ENCODE results near the gene TP53TG5.

TP53TG5 gene

DNA sequence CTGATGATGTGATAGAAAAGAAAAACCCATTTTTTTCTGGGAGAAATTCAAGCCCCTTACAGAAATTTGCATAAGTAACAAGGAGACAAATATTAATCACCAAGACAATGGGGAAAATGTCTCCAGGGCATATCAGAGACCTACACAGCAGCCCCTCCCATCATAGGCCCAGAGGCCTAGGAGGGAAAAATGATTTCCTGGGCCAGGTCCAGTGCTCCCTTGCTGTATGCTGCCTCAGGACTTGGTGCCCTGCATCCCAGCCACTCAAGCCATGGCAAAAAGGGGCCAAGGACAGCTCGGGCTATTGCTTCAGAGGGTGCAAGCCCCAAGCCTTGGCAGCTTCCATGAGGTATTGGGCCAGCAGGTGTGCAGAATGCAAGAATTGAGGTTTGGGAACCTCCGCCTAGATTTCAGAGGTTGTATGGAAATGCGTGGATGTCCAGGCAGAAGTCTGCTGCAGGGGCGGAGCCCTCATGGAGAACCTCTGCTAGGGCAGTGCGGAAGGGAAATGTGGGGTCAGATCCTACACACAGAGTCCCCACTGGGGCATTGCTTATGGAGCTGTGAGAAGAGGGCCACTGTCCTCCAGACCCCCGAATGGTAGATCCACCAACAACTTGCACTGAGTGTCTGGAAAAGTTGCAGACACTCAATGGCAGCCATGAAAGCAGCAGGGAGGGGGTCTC is 22.4 kb upstream of the TP53TG5 start:
- Histone ChIP-seq H3K4me3 (ENCODE audit: low read length) (no peak overlapping the region), H3K56ac (ENCODE audit: low read length) (no peak overlapping the region), H2BK15ac (replicated peaks; ENCODE audit: low read depth) (no peak overlapping the region), H3K79me1 (ENCODE audit: low read length) (no peaks in the 10 kb centered on the region), H3K4ac (ENCODE audit: low read depth, low read length) (no peak overlapping the region), H3K4me2 (ENCODE audit: low read length) (no peak overlapping the region), H3K36me3 (ENCODE audit: control insufficient read depth, insufficient read depth, low read length) (no peaks in the 10 kb centered on the region), H3K79me2 (ENCODE audit: control insufficient read depth, insufficient read depth, low read length) (no peaks in the 10 kb centered on the region), H2BK120ac (ENCODE audit: low read depth, low read length) (no peak overlapping the region), H3K27me3 (ENCODE audit: insufficient read depth, low read length, poor library complexity) (peaks cover 2% of the 10 kb centered on the region), H3K23ac (ENCODE audit: low read length) (no peak overlapping the region), H3K4me1 (ENCODE audit: control insufficient read depth, low read depth, low read length) (no peaks in the 10 kb centered on the region), H2AK5ac (ENCODE audit: low read length) (no peak overlapping the region), H3K27ac (ENCODE audit: low read depth, low read length) (no peak overlapping the region), H4K8ac (ENCODE audit: low read depth, low read length) (no peak overlapping the region), H3K9ac (ENCODE audit: low read length) (no peak overlapping the region), H2BK5ac (ENCODE audit: low read length) (no peak overlapping the region), H3K18ac (ENCODE audit: low read length) (no peak overlapping the region), H4K5ac (ENCODE audit: low read length) (no peak overlapping the region)
- WGBS (ENCODE audit: extremely low coverage, insufficient coverage, low lambda C conversion rate), result no CpG with 5 or more reads among the region's 6 CpGs
- no peak for DNase-seq

DNA sequence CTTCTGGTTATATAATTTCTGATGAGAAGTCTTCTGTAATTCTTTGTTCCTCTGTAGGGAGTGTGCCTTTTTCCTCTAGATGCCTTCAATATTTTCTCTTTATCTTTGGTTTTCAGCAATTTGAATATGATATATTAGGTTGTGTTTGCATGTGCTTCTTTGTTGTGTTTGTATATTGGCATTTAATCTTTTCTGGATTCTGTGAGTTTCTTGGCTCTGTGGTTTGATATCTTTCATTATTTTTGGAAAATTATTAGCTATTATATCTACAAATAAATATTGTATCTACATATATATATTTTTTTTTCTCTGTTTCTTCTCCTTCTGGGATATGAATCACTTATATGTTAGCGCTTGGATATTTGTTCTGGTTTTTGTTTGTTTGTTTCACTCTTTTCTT is 20.9 kb upstream of the TP53TG5 start:
- Histone ChIP-seq H2BK120ac (ENCODE audit: low read depth, low read length) (no peak overlapping the region), H3K18ac (ENCODE audit: low read length) (no peak overlapping the region), H2BK15ac (replicated peaks; ENCODE audit: low read depth) (no peak overlapping the region), H2AK5ac (ENCODE audit: low read length) (no peak overlapping the region), H3K4ac (ENCODE audit: low read depth, low read length) (no peak overlapping the region), H2BK5ac (ENCODE audit: low read length) (no peak overlapping the region), H3K4me2 (ENCODE audit: low read length) (no peak overlapping the region), H3K9ac (ENCODE audit: low read length) (no peak overlapping the region), H3K27me3 (ENCODE audit: insufficient read depth, low read length, poor library complexity) (no peaks in the 10 kb centered on the region), H3K36me3 (ENCODE audit: control insufficient read depth, insufficient read depth, low read length) (no peaks in the 10 kb centered on the region), H3K23ac (ENCODE audit: low read length) (no peak overlapping the region), H3K4me3 (ENCODE audit: low read length) (no peak overlapping the region), H3K56ac (ENCODE audit: low read length) (no peak overlapping the region), H3K79me1 (ENCODE audit: low read length) (no peaks in the 10 kb centered on the region), H4K8ac (ENCODE audit: low read depth, low read length) (no peak overlapping the region), H3K4me1 (ENCODE audit: control insufficient read depth, low read depth, low read length) (no peaks in the 10 kb centered on the region), H3K79me2 (ENCODE audit: control insufficient read depth, insufficient read depth, low read length) (no peaks in the 10 kb centered on the region), H3K27ac (ENCODE audit: low read depth, low read length) (no peak overlapping the region), H4K5ac (ENCODE audit: low read length) (no peak overlapping the region)
- no CpG with 5 or more reads among the region's 1 CpG for WGBS (ENCODE audit: extremely low coverage, insufficient coverage, low lambda C conversion rate)
- DNase-seq, result no peak

DNA sequence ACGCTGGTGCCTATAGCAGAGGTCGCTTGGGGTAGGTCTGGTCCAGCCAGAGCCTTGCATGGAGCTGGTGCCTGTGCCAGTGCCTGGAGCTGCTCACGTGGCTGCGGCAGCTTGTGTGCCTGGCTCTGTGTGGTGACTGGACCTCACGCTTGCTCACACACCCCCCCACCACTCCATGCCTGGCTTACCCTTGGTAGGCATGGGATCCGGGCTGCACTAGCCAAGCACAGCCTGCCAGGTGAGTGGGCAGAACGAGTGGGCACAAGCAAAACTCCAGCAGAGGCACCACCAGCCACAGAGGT is 16.9 kb upstream of the TP53TG5 start:
- H3K27me3 ChIP-seq (ENCODE audit: insufficient read depth, low read length, poor library complexity), result no peaks in the 10 kb centered on the region
- no peak overlapping the region for H4K8ac ChIP-seq (ENCODE audit: low read depth, low read length)
- H3K9ac ChIP-seq (ENCODE audit: low read length), result no peak overlapping the region
- no peaks in the 10 kb centered on the region for H3K79me2 ChIP-seq (ENCODE audit: control insufficient read depth, insufficient read depth, low read length)
- no peak overlapping the region for H3K23ac ChIP-seq (ENCODE audit: low read length)
- no peak overlapping the region for H3K4ac ChIP-seq (ENCODE audit: low read depth, low read length)
- H3K4me2 ChIP-seq (ENCODE audit: low read length), result no peak overlapping the region
- no peak overlapping the region for H4K5ac ChIP-seq (ENCODE audit: low read length)
- no CpG with 5 or more reads among the region's 7 CpGs for WGBS (ENCODE audit: extremely low coverage, insufficient coverage, low lambda C conversion rate)
- DNase-seq, result no peak
- no peak overlapping the region for H3K27ac ChIP-seq (ENCODE audit: low read depth, low read length)
- H2BK5ac ChIP-seq (ENCODE audit: low read length), result no peak overlapping the region
- H3K4me1 ChIP-seq (ENCODE audit: control insufficient read depth, low read depth, low read length), result no peaks in the 10 kb centered on the region
- H3K56ac ChIP-seq (ENCODE audit: low read length), result no peak overlapping the region
- H3K79me1 ChIP-seq (ENCODE audit: low read length), result no peaks in the 10 kb centered on the region
- H3K18ac ChIP-seq (ENCODE audit: low read length), result no peak overlapping the region
- no peak overlapping the region for H2BK15ac ChIP-seq (replicated peaks; ENCODE audit: low read depth)
- no peaks in the 10 kb centered on the region for H3K36me3 ChIP-seq (ENCODE audit: control insufficient read depth, insufficient read depth, low read length)
- H2BK120ac ChIP-seq (ENCODE audit: low read depth, low read length), result no peak overlapping the region
- no peak overlapping the region for H3K4me3 ChIP-seq (ENCODE audit: low read length)
- no peak overlapping the region for H2AK5ac ChIP-seq (ENCODE audit: low read length)

DNA sequence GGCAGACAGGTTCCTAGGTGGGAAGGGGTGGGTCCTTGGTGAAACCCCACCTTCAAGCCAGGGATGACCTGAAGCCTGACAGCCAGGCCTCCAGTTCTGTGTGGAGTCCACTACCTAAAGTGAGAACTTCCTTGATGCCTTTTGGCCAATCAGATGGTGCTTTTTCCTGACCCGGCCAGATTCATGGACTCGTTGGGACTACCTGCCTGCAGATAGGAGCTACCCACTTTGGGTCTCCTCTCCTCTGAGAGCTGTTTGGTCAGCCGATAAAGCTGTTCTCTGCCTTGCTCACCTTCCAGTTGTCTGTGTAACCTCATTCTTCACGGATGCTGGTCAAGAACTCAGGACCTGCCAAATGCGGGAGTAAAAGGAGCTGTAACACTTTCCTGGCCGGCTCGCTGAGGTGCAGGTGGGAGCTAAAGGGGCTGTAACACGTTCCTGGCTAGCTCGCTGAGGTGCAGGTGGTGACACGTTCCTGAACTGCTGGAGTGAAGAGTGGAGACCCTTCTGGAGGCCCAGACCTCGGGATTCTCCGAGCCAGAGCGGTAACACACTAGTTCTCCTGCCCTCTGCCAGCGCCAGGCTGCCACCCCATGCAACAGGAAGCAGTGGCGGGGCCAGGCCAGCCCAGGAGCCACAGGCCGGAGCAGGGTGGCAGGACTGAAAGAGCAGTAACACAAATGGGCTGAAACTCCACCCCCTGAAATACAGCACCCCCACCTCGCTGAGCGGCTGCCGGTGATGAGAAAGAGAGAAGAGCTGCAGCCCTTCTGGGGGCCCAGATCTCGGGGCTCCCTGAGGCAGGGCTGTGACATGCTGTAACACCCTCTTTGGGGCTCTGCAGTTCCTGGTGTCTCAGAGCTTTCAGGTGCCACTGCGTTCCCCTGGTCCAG is 16.3 kb upstream of the TP53TG5 start:
- Histone ChIP-seq H4K5ac (ENCODE audit: low read length) (no peak overlapping the region), H3K27me3 (ENCODE audit: insufficient read depth, low read length, poor library complexity) (no peaks in the 10 kb centered on the region), H3K56ac (ENCODE audit: low read length) (no peak overlapping the region), H3K4me1 (ENCODE audit: control insufficient read depth, low read depth, low read length) (no peaks in the 10 kb centered on the region), H3K23ac (ENCODE audit: low read length) (no peak overlapping the region), H3K79me1 (ENCODE audit: low read length) (no peaks in the 10 kb centered on the region), H3K27ac (ENCODE audit: low read depth, low read length) (no peak overlapping the region), H3K4ac (ENCODE audit: low read depth, low read length) (no peak overlapping the region), H2BK15ac (replicated peaks; ENCODE audit: low read depth) (no peak overlapping the region), H3K4me2 (ENCODE audit: low read length) (no peak overlapping the region), H3K18ac (ENCODE audit: low read length) (no peak overlapping the region), H3K79me2 (ENCODE audit: control insufficient read depth, insufficient read depth, low read length) (no peaks in the 10 kb centered on the region), H4K8ac (ENCODE audit: low read depth, low read length) (no peak overlapping the region), H2BK120ac (ENCODE audit: low read depth, low read length) (no peak overlapping the region), H2AK5ac (ENCODE audit: low read length) (no peak overlapping the region), H2BK5ac (ENCODE audit: low read length) (no peak overlapping the region), H3K36me3 (ENCODE audit: control insufficient read depth, insufficient read depth, low read length) (no peaks in the 10 kb centered on the region), H3K9ac (ENCODE audit: low read length) (no peak overlapping the region), H3K4me3 (ENCODE audit: low read length) (no peak overlapping the region)
- no peak for DNase-seq
- WGBS (ENCODE audit: extremely low coverage, insufficient coverage, low lambda C conversion rate), result no CpG with 5 or more reads among the region's 21 CpGs

DNA sequence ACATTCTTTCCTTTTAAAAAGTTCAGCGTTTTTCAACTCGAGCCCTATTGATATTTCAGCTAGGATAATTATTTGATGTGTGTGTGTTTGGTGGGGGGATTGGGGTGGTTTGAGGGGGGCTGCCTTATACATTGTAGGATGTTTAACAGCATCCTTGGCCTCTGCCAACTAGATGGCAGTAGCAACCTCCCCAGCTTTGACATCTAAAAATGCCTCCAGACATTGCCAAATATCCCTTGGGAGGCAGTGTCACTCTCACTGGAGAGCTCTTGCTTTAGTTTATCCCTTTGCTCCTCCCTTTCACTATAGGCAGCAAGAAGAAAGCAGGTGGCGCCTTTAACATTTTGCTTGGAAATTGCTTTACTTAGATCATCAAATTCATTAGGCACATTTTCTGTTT is 14.6 kb upstream of the TP53TG5 start:
- WGBS (ENCODE audit: extremely low coverage, insufficient coverage, low lambda C conversion rate), result no CpG with 5 or more reads among the region's 3 CpGs

More for the DNA sequence above, 14.6 kb upstream of the TP53TG5 start:
- Histone ChIP-seq H3K27me3 (ENCODE audit: insufficient read depth, low read length, poor library complexity) (no peaks in the 10 kb centered on the region), H3K27ac (ENCODE audit: low read depth, low read length) (no peak overlapping the region), H3K36me3 (ENCODE audit: control insufficient read depth, insufficient read depth, low read length) (no peaks in the 10 kb centered on the region), H3K4me1 (ENCODE audit: control insufficient read depth, low read depth, low read length) (no peaks in the 10 kb centered on the region), H3K79me2 (ENCODE audit: control insufficient read depth, insufficient read depth, low read length) (no peaks in the 10 kb centered on the region), H3K18ac (ENCODE audit: low read length) (no peak overlapping the region), H2AK5ac (ENCODE audit: low read length) (no peak overlapping the region), H2BK120ac (ENCODE audit: low read depth, low read length) (no peak overlapping the region), H3K23ac (ENCODE audit: low read length) (no peak overlapping the region), H3K79me1 (ENCODE audit: low read length) (no peaks in the 10 kb centered on the region), H3K4me3 (ENCODE audit: low read length) (no peak overlapping the region), H4K5ac (ENCODE audit: low read length) (no peak overlapping the region), H3K4me2 (ENCODE audit: low read length) (no peak overlapping the region), H3K9ac (ENCODE audit: low read length) (no peak overlapping the region), H4K8ac (ENCODE audit: low read depth, low read length) (no peak overlapping the region), H2BK5ac (ENCODE audit: low read length) (no peak overlapping the region), H3K4ac (ENCODE audit: low read depth, low read length) (no peak overlapping the region), H3K56ac (ENCODE audit: low read length) (no peak overlapping the region), H2BK15ac (replicated peaks; ENCODE audit: low read depth) (no peak overlapping the region)
- peak; percentile 37 for DNase-seq
